T-helper 9 cell (primary cell): ENCODE data around the gene PCDHGA2.
"Not testable (repeated sequence)": the region's sequence is repeated elsewhere in the genome, so short reads cannot be mapped to it uniquely, and the experiment has no call there.

Source experiments
- DNase-seq: peaks from one replicate; pipeline ENCODE4 v3.0.0-alpha.2; 2020

PCDHGA2 gene

DNA sequence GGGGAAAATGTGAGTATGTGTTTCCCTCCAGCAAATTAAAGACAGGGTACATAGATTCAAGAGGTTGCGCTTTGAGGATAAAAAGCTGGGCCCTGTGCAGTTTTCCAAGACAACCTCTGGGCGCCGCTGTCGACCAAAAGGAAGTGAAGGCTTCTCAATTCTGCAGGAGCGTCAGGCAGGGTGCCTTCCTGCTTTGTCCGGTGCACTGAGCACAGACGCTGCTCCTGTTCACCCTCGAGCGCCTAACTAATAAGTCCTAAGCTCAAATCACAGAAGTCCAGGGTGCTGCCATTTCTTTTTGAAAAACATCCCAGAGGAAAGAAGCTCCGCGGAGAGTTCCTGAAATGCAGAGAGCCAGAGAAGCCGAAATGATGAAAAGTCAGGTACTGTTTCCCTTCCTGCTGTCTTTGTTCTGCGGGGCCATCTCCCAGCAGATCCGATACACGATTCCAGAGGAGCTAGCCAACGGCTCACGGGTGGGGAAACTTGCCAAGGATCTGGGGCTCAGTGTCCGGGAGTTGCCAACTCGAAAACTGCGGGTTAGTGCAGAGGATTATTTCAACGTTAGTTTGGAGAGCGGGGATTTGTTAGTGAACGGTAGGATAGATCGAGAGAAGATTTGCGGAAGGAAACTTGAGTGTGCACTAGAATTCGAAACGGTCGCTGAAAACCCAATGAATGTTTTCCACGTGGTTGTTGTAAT lies 11.5 kb downstream of the PCDHGA2 start, which contains the start of gene PCDHGB1:
Gene PCDHGB1 (plus strand): TSS at position 183 of the 703 bp plus-strand sequence. CDS start 162 bp downstream, at position 345.
- peak; percentile 22 for DNase-seq

GRCh38 chr5:141351591-141351990 lies 13.0 kb downstream of the PCDHGA2 start:
- DNase-seq: no peak

- DNase-seq: no peak
Measured at GRCh38 chr5:141354900-141355469, 16.4 kb downstream of the PCDHGA2 start, which contains the start of gene PCDHGA4. TSS of gene PCDHGA4 (plus strand) at chr5:141355021. CDS start at chr5:141355108, 87 bp downstream.

DNA sequence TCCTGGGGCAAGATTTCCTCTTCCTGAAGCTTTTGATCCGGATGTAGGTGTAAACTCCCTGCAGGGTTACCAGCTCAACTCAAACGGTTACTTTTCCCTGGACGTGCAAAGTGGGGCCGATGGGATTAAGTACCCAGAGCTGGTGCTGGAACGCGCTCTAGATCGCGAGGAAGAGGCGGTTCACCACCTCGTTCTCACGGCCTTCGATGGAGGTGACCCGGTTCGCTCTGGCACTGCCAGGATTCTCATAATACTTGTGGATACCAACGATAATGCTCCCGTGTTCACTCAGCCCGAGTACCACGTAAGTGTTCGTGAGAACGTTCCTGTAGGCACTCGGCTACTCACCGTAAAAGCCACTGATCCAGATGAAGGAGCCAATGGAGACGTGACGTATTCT lies 17.1 kb downstream of the PCDHGA2 start:
- DNase-seq: no peak

- DNase-seq: no peak
Measured at GRCh38 chr5:141356133-141356532, 17.6 kb downstream of the PCDHGA2 start.

- no peak for DNase-seq
Measured at GRCh38 chr5:141356950-141357349, 18.4 kb downstream of the PCDHGA2 start.

DNA sequence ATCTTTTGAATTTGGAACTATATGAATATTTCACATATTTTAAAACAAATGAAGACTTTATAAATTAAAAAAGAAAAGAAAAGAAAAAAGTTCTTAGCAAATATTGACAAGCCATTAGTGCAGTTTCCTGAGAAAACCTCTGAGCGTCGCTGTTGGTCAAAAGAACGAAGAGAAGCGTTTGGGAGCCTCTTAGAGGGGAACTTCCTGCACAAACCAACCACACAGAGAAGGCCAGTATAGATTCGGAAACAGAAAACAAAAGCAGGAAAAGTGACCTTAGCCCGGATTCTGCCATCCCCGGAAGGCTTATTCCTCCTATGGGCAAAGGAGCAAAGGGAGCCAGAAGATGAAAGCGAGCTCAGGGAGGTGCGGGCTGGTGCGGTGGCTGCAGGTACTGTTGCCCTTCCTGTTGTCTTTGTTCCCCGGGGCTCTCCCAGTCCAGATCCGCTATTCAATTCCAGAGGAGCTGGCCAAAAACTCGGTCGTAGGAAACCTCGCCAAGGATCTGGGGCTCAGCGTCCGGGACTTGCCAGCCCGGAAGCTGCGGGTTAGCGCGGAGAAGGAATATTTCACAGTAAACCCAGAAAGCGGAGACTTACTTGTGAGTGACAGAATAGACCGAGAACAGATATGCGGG lies 21.3 kb downstream of the PCDHGA2 start, which contains the start of gene PCDHGB2:
Gene PCDHGB2 (plus strand): TSS at position 205 of the 637 bp plus-strand sequence. CDS start 142 bp downstream, at position 347.
- no peak for DNase-seq

GRCh38 chr5:141360685-141361084 lies 22.1 kb downstream of the PCDHGA2 start:
- no peak for DNase-seq

GRCh38 chr5:141362719-141363118 lies 24.2 kb downstream of the PCDHGA2 start:
- no peak for DNase-seq

DNA sequence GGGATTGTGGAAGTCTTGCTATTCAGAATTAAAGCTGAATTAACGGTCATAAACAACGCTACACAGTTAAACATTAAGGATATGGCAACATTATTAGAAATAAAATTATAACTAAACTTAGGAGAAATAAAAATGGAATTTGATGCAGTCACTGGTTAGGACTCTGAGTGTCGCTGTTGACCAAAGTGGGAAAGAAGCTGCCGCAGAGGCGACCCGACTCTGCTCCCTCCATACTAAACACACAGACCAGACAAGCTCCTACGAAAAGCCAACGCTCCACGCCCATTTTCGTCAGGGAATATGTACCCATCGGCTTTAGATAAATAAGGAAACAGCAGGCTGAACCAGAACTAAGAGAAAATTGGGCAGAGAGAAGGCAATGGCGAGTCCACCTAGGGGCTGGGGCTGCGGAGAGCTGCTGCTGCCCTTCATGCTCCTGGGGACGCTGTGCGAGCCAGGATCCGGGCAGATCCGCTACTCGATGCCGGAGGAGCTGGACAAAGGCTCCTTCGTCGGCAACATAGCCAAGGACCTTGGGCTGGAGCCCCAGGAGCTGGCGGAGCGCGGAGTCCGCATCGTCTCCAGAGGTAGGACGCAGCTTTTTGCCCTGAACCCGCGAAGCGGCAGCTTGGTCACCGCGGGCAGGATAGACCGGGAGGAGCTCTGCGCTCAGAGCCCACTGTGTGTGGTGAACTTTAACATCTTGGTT lies 25.5 kb downstream of the PCDHGA2 start, which contains the start of gene PCDHGA5:
Gene PCDHGA5 (plus strand): TSS at position 211 of the 709 bp plus-strand sequence. CDS start 169 bp downstream, at position 380.
- no peak for DNase-seq

DNA sequence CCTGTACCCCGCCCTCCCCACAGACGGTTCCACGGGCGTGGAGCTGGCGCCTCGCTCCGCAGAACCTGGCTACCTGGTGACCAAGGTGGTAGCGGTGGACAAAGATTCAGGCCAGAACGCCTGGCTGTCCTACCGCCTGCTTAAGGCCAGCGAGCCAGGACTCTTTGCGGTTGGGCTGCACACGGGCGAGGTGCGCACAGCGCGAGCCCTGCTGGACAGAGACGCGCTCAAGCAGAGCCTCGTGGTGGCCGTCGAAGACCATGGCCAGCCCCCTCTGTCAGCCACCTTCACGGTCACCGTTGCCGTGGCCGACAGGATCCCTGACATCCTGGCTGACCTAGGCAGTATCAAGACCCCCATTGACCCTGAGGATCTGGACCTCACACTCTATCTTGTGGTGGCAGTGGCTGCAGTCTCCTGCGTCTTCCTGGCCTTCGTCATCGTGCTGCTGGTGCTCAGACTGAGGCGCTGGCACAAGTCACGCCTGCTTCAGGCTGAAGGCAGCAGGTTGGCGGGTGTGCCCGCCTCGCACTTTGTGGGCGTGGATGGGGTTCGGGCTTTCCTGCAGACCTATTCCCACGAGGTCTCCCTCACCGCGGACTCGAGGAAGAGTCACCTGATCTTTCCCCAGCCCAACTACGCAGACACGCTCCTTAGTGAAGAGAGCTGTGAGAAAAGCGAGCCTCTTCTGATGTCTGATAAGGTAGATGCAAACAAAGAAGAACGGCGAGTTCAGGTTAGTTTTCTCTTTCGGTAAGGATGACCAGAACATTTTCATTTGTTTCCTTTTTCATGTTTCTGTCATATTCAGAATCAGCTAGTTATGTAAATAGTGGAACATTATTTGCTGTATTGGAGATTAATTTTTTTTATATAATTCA lies 27.7 kb downstream of the PCDHGA2 start:
- no peak for DNase-seq

- peak; percentile 13 for DNase-seq
Measured at GRCh38 chr5:141369994-141370848, 31.7 kb downstream of the PCDHGA2 start, which contains the start of gene PCDHGB3. TSS of gene PCDHGB3 (plus strand) at chr5:141370242. CDS start at chr5:141370395, 153 bp downstream.

GRCh38 chr5:141371572-141372475 lies 33.3 kb downstream of the PCDHGA2 start:
- DNase-seq: no peak

DNA sequence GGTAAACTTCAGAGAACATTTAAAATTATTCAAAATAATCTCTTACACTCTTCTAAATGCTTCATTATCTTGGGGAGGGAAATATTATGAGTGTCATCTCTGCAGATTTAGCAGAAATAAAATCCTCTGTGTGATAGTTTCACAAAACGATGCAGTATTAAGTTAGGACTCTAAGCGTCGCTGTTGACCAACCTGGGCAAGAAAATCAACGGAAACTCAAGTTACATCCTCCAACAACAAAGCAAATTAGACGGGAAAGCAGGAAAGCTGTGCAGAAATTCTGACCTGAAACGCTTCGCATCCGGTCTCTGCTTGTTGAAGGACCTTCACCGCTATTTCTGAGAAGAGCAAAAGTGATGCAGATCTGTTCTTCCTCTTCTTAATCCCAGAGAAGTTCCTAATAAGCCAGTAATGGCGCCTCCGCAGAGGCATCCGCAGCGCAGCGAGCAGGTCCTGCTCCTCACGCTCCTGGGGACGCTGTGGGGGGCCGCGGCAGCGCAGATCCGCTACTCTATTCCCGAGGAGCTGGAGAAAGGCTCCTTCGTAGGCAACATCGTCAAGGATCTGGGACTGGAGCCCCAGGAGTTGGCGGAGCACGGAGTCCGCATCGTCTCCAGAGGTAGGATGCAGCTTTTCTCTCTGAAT lies 35.2 kb downstream of the PCDHGA2 start, which contains the start of gene PCDHGA6:
Gene PCDHGA6 (plus strand): TSS at position 219 of the 645 bp plus-strand sequence. CDS start 193 bp downstream, at position 412.
- DNase-seq: no peak

DNA sequence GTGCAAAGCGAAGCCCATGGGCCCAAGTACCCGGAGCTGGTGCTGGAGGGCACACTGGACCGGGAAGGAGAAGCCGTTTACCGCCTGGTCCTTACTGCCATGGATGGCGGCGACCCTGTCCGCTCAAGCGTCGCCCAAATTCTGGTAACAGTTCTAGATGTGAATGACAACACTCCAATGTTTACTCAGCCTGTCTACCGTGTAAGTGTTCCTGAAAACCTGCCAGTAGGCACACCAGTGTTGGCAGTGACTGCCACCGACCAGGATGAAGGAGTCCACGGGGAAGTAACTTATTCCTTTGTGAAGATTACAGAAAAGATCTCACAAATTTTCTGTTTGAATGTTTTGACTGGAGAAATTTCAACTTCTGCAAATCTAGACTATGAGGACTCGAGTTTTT lies 36.1 kb downstream of the PCDHGA2 start:
- no peak for DNase-seq

GRCh38 chr5:141375444-141376155 lies 37.0 kb downstream of the PCDHGA2 start:
- DNase-seq: not testable (repeated sequence)

GRCh38 chr5:141382469-141383294 lies 44.1 kb downstream of the PCDHGA2 start, which contains the start of gene PCDHGA7:
TSS of gene PCDHGA7 (plus strand) at chr5:141382742. CDS start at chr5:141382900, 158 bp downstream.
- no peak for DNase-seq
